GM12874 (cell line): Measurements from ENCODE around the gene CADPS.

Source experiments
- TF ChIP-seq, protein P1 (sequence below): IDR thresholded peaks from 2 replicates; pipeline ENCODE4 v1.5.1; 2011; ENCODE audit warnings: low read depth, mild to moderate bottlenecking, control low read depth, low read length, moderate library complexity; ENCODE audit not compliant: insufficient read depth

CADPS gene

DNA sequence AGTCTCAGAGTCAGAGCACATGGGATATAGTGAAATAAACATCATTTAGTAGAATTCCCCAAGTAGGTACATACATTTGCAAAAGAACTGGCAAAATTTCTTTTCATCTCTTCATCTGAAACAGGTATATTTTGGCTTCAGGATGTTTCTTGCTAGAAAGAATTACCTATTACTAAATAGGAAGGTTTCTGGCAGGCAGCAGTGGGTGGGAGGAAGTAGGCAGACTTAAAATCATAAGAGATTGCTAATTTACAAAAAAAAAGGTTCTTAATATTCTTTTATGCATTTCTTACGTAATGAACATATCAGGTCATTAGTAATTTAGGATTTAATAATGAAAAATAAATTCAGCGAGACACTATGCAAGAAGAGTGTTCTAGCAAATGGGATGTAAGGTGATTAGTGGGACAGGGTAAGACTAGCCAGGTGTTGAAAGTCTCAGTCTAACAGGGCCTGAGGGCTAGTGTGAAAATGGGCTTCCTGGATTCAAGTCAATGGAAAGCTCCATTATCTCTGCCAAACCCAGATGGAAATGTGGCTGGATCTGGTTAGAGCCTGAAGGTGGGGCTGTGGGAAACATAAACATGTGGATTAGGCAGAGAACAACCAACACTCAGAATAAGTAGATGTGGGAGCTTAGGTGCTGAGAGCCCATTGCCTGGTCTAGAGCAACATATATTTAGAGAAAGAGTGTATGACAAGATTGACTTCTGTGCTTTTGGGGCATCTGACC is 374.5 kb downstream of the CADPS start:
- TF ChIP-seq, protein P1, sequence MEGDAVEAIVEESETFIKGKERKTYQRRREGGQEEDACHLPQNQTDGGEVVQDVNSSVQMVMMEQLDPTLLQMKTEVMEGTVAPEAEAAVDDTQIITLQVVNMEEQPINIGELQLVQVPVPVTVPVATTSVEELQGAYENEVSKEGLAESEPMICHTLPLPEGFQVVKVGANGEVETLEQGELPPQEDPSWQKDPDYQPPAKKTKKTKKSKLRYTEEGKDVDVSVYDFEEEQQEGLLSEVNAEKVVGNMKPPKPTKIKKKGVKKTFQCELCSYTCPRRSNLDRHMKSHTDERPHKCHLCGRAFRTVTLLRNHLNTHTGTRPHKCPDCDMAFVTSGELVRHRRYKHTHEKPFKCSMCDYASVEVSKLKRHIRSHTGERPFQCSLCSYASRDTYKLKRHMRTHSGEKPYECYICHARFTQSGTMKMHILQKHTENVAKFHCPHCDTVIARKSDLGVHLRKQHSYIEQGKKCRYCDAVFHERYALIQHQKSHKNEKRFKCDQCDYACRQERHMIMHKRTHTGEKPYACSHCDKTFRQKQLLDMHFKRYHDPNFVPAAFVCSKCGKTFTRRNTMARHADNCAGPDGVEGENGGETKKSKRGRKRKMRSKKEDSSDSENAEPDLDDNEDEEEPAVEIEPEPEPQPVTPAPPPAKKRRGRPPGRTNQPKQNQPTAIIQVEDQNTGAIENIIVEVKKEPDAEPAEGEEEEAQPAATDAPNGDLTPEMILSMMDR, result no peak

DNA sequence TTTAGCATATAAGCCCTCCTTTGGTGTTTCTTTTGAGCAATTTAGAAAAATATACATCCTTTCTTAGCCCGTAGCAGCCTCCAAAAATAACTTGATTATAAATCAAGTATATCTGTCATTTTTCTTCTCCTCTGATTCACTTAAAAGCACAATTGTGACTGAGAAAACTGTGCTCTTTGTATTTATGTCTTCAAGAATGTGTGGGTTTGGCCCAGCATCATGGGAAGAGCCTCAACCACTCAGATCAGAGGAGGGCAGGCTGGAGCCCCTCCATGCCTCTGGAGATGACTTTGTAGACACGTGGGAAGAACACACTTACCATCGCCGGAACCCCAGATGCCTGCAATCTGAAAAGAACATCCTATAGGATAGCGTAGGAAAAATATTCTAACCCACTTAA is 378.1 kb downstream of the CADPS start:
- TF ChIP-seq, protein P1, result no peak

DNA sequence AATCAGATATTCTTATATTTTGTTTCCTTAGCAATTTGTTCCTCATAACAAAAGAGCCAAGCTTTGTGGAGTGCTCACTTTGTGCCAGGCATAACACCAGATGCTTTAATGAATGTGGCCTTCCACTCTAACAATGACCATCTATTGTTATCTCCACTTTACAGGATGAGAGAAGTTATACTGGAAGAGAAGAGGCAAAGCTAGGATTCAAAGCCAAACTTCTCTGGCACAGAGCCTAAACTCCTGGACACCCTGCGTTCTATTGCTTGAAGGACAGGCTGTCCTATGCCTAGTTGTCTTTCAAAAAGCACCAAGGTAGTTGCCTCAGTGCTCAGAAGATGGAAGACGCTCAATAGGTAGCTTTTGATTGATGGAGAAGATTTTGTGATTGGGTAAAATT is 378.7 kb downstream of the CADPS start:
- TF ChIP-seq, protein P1, result no peak

DNA sequence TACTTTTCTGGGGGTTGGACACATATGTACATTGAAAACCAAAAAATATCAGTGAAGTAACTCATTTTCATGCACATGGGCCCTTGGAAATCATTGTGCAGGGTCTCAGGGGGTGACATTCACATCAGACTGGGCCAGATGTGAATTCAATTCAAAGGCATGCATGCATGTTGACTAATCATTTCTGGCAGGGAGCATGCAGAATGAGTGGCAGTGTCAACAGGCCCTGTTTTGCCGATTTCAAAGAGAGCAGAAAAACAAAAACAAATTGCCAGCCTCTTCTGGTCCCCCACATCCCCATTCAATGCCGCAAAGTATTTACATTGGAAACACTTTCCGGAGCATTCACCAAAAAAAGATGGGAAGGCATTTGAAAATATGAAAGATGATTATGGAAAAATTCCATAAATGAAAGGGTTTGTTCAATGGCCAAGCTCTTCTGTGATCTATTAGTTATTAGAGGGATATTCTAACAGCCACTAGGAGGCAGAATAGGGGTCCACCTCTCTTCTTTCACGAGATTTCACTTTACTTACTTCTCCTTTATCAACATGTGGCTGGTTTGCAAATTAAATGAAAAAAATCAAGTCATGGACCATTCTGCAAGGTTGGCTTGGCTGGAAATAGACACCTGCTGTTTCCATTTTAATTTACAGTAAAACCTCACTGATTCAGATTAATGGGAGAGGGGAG is 382.0 kb downstream of the CADPS start:
- TF ChIP-seq, protein P1, result peak; percentile 38; the same call in 1 of the 2 replicates

DNA sequence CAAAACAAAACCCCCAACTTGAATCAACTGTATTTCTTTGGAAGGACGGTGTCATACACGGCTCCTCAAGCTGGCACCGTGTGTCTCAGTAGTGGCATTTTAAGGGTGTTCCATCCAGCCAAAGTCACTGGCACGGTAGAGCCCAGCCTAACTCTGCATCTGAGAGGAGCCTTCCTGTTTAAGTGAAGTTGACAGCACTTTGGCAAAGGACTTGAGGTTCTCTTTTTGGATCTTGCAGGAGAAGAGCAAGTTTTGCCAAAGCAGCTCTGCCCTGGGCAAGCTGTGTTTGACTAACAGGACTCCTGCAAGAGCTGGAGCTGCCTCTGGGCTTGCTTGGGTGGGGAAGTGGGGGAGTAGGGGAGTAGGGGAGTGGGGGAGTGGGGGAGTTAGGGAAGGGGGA is 392.3 kb downstream of the CADPS start:
- TF ChIP-seq, protein P1, result no peak

DNA sequence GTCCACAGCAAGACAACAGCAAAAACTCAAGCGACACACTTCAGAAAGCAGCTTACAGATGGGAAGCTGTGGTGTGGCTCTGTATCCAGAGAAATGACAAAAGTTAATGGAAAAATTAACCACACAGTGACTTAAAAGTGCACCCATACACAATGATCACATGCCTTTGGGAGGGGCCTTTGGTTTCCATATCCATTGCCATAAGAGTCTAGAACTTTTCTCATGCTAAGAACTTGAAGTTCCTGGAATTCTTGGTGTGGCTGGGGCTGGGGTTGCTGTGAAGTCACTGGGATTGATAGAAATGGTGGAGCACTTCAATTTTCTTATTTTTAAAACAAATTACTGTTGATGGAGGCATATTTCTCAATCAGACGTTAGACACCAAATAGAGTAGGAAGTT is 393.3 kb downstream of the CADPS start:
- TF ChIP-seq, protein P1, result no peak

DNA sequence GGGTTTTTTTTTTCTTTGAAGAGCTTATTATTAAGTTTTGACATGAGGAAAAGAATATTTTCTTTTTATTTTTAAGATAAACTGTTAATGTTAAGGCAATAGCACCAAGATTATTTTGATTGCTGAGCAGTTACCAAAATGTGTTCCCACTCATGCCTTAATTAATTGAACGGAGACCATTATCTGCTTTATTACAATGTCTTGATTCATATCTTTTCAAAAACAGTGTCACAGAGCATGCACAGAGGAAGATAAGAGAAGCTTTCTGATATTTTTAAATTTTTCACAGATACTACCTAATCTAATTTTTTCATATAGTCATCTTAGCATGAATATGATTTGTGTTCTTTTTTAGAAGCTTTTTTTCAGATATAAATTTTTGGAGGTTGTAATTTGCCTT is 395.2 kb downstream of the CADPS start:
- TF ChIP-seq, protein P1, result no peak
